HG02571 (cell line): ENCODE results near the gene TDRD10.
"Not testable (repeated sequence)": the region's sequence is repeated elsewhere in the genome, so short reads cannot be mapped to it uniquely, and the experiment has no call there.

Source experiments
- ATAC-seq: cut with Tn5 transposase; IDR thresholded peaks from one replicate; pipeline ENCODE4 v1.9.1; 2021; ENCODE audit warnings: mild to moderate bottlenecking, moderate library complexity; ENCODE audit not compliant: unreplicated experiment

Gene TDRD10

GRCh38 chr1:154479764-154480421 lies 22.1 kb upstream of the TDRD10 start:
- no peak for ATAC-seq

- no peak for ATAC-seq
Observed at GRCh38 chr1:154481053-154481452, 21.0 kb upstream of the TDRD10 start.

- ATAC-seq: no peak
Observed at GRCh38 chr1:154483941-154484803, 17.8 kb upstream of the TDRD10 start.

GRCh38 chr1:154485106-154485505 lies 16.9 kb upstream of the TDRD10 start:
- no peak for ATAC-seq

GRCh38 chr1:154485910-154486496 lies 16.0 kb upstream of the TDRD10 start:
- no peak for ATAC-seq

- not testable (repeated sequence) for ATAC-seq
Observed at GRCh38 chr1:154486756-154487155, 15.3 kb upstream of the TDRD10 start.

- no peak for ATAC-seq
Observed at GRCh38 chr1:154488922-154489321, 13.1 kb upstream of the TDRD10 start.

GRCh38 chr1:154489695-154490274 lies 12.2 kb upstream of the TDRD10 start:
- ATAC-seq: no peak

GRCh38 chr1:154490317-154490716 lies 11.7 kb upstream of the TDRD10 start:
- no peak for ATAC-seq

- ATAC-seq: no peak
Observed at GRCh38 chr1:154492115-154492514, 9.9 kb upstream of the TDRD10 start.

- ATAC-seq: no peak
Observed at GRCh38 chr1:154493276-154493675, 8.7 kb upstream of the TDRD10 start.

GRCh38 chr1:154495496-154496273 lies 6.3 kb upstream of the TDRD10 start:
- no peak for ATAC-seq

- ATAC-seq: no peak
Observed at GRCh38 chr1:154496383-154496782, 5.6 kb upstream of the TDRD10 start.

GRCh38 chr1:154497026-154497806 lies 4.8 kb upstream of the TDRD10 start:
- ATAC-seq: no peak

GRCh38 chr1:154499446-154499845 lies 2.6 kb upstream of the TDRD10 start:
- no peak for ATAC-seq

- ATAC-seq: no peak
Observed at GRCh38 chr1:154500533-154500932, 1.5 kb upstream of the TDRD10 start.

GRCh38 chr1:154501423-154502065 lies 475 bp upstream of the TDRD10 start:
- ATAC-seq: no peak

- no peak for ATAC-seq
Observed at GRCh38 chr1:154502744-154503115, 711 bp downstream of the TDRD10 start.

GRCh38 chr1:154503898-154504297 lies 1.9 kb downstream of the TDRD10 start:
- ATAC-seq: no peak

- ATAC-seq: no peak
Observed at GRCh38 chr1:154512760-154513159, 10.7 kb downstream of the TDRD10 start.
